Measurements from ENCODE around the gene GPC6. TPM values are rescaled to one million over a fixed set of nuclear protein-coding genes. Genes with fewer than 3 reads are reported as not detected.

GPC6 gene
- total RNA-seq, 1 donor from 2014 or later = 63.0 TPM

DNA sequence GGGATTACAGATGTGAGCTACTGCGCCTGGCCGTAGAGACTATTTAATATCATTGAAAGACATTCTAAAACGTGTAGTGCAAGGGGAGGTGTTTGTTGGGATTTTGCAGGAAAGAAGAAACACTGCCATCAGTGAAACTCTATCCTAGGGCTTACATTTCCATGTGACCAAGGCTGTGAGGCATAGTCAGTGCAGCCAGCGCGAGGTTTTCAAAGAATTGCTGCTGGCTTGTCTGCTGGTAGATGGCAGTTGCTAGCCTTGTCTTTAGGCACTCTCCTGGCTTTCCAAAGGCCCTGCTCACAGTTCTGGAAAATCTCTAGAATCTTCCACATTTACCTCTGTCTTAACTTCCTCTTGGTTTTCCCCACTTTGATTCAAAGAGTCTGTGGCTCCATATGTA lies 77.5 kb downstream of the GPC6 start:
- Histone ChIP-seq H3K4me2 (ENCODE audit: low read length) (no peak overlapping the region), H3K9ac (ENCODE audit: low read length) (no peak overlapping the region), H3K27me3 (ENCODE audit: insufficient read depth, low read length) (no peaks in the 10 kb centered on the region), H4K20me1 (ENCODE audit: insufficient read depth, low read length) (peaks cover 6% of the 10 kb centered on the region), H3K4me3 (ENCODE audit: insufficient read depth, low read depth, low read length) (no peak overlapping the region), H3K4me1 (ENCODE audit: insufficient read depth, low read length) (peaks cover 17% of the 10 kb centered on the region), H3K9me3 (ENCODE audit: insufficient read depth, low read depth, low read length) (no peaks in the 10 kb centered on the region), H3K36me3 (ENCODE audit: insufficient read depth, low read length) (no peaks in the 10 kb centered on the region), H2AFZ (ENCODE audit: low read depth, low read length) (no peak overlapping the region), H3K27ac (ENCODE audit: low read depth, low read length) (no peak overlapping the region), H3K79me2 (ENCODE audit: insufficient read depth, low read length) (peaks cover 5% of the 10 kb centered on the region)
- FAIRE-seq (no peak), DNase-seq (ENCODE audit: low read depth) (no peak)
- peaks cover 14% of the 10 kb centered on the region for H3K4me1 Mint-ChIP-seq (ENCODE audit: low read depth, unreplicated experiment)
- H3K4me3 Mint-ChIP-seq (ENCODE audit: unreplicated experiment) = no peak overlapping the region
- TF ChIP-seq, protein P1, sequence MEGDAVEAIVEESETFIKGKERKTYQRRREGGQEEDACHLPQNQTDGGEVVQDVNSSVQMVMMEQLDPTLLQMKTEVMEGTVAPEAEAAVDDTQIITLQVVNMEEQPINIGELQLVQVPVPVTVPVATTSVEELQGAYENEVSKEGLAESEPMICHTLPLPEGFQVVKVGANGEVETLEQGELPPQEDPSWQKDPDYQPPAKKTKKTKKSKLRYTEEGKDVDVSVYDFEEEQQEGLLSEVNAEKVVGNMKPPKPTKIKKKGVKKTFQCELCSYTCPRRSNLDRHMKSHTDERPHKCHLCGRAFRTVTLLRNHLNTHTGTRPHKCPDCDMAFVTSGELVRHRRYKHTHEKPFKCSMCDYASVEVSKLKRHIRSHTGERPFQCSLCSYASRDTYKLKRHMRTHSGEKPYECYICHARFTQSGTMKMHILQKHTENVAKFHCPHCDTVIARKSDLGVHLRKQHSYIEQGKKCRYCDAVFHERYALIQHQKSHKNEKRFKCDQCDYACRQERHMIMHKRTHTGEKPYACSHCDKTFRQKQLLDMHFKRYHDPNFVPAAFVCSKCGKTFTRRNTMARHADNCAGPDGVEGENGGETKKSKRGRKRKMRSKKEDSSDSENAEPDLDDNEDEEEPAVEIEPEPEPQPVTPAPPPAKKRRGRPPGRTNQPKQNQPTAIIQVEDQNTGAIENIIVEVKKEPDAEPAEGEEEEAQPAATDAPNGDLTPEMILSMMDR (IDR thresholded peaks at IDR 0.05; ENCODE audit: insufficient read depth, low read depth, low read length) = no peak
- no peak for TF ChIP-seq EZH2 (IDR thresholded peaks at IDR 0.05; ENCODE audit: insufficient read depth, low read length)
- no peaks in the 10 kb centered on the region for H3K27me3 Mint-ChIP-seq (ENCODE audit: low read depth, unreplicated experiment)
- H3K9me3 Mint-ChIP-seq (ENCODE audit: unreplicated experiment) = no peaks in the 10 kb centered on the region
- H3K36me3 Mint-ChIP-seq (ENCODE audit: low read depth, unreplicated experiment) = peaks cover 3% of the 10 kb centered on the region
- H3K27ac Mint-ChIP-seq (ENCODE audit: unreplicated experiment) = no peak overlapping the region

DNA sequence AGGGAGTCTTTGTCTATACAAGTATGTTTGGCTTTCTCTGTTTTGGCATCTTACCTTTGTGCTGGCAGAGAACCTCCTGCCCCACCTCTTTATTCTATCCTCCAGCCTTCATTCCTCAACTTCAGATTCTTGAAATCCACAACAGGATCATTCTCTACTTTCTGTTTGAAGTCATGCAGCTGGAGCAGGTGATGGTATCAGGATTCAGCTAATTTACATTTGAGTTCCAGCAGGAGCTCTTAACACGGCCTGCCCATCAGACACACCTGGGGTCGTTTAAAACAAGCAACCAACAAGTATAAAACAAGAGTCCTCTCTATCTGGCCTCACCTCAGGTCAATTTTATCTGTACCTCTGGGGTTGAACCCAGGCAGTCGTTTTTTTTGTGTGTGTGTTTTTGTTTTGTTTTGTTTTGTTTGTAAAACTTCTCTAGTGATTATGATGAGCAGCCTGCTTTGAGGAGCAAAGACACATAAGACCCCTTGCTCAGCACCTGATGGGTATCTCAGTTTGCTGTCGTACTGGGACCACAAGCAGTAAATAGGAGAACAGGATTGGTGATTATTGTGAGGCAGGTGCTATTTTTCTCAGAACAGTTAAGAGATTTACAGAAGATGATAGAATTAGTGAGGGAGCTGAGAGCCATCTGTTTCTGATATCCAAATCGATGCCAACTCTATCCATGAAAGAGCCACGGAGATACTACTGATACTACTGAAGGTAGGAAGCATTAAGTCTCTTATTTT lies 78.4 kb downstream of the GPC6 start:
- no peak for DNase-seq (ENCODE audit: low read depth)
- H3K9me3 Mint-ChIP-seq (ENCODE audit: unreplicated experiment) = no peaks in the 10 kb centered on the region
- TF ChIP-seq EZH2 (IDR thresholded peaks at IDR 0.05; ENCODE audit: insufficient read depth, low read length) = no peak
- TF ChIP-seq, protein P1 (IDR thresholded peaks at IDR 0.05; ENCODE audit: insufficient read depth, low read depth, low read length) = no peak
- no peaks in the 10 kb centered on the region for H3K36me3 ChIP-seq (ENCODE audit: insufficient read depth, low read length)
- H3K4me3 ChIP-seq (ENCODE audit: insufficient read depth, low read depth, low read length) = no peak overlapping the region
- H3K4me2 ChIP-seq (ENCODE audit: low read length) = no peak overlapping the region
- no peak overlapping the region for H3K27ac Mint-ChIP-seq (ENCODE audit: unreplicated experiment)
- H4K20me1 ChIP-seq (ENCODE audit: insufficient read depth, low read length) = peaks cover 3% of the 10 kb centered on the region
- H3K79me2 ChIP-seq (ENCODE audit: insufficient read depth, low read length) = peaks cover 2% of the 10 kb centered on the region
- peaks cover 17% of the 10 kb centered on the region for H3K4me1 ChIP-seq (ENCODE audit: insufficient read depth, low read length)
- FAIRE-seq = no peak
- no peak overlapping the region for H2AFZ ChIP-seq (ENCODE audit: low read depth, low read length)
- peaks cover 19% of the 10 kb centered on the region for H3K4me1 Mint-ChIP-seq (ENCODE audit: low read depth, unreplicated experiment)
- peak overlapping the region; percentile 9 for H3K27ac ChIP-seq (ENCODE audit: low read depth, low read length)
- H3K27me3 ChIP-seq (ENCODE audit: insufficient read depth, low read length) = no peaks in the 10 kb centered on the region
- peaks cover 3% of the 10 kb centered on the region for H3K36me3 Mint-ChIP-seq (ENCODE audit: low read depth, unreplicated experiment)
- no peak overlapping the region for H3K9ac ChIP-seq (ENCODE audit: low read length)
- H3K4me3 Mint-ChIP-seq (ENCODE audit: unreplicated experiment) = no peak overlapping the region
- H3K27me3 Mint-ChIP-seq (ENCODE audit: low read depth, unreplicated experiment) = no peaks in the 10 kb centered on the region
- H3K9me3 ChIP-seq (ENCODE audit: insufficient read depth, low read depth, low read length) = no peaks in the 10 kb centered on the region

DNA sequence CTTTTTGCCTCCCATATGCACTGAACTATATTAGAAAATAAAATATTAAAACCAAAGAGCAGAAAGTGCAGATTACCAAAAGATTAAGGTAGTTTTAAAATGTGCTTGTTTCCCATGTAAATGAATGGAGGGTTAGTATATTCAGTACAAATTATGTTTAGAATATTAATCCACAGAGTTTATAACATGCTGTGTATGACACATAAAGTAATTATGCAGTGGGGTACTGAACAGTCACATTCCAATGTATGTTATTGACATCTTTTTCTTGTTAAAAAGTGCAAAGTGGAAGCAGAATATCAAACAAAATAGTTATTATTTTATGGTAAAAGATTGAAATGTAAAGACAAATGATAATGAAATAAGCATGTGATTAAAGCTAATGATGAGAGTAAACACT lies 79.3 kb downstream of the GPC6 start:
- no peak overlapping the region for H3K4me3 Mint-ChIP-seq (ENCODE audit: unreplicated experiment)
- H3K9me3 Mint-ChIP-seq (ENCODE audit: unreplicated experiment) = no peaks in the 10 kb centered on the region
- peak; percentile 43 for FAIRE-seq
- DNase-seq (ENCODE audit: low read depth) = peak; percentile 35
- no peak overlapping the region for H2AFZ ChIP-seq (ENCODE audit: low read depth, low read length)
- peaks cover 3% of the 10 kb centered on the region for H4K20me1 ChIP-seq (ENCODE audit: insufficient read depth, low read length)
- H3K36me3 Mint-ChIP-seq (ENCODE audit: low read depth, unreplicated experiment) = peaks cover 3% of the 10 kb centered on the region
- TF ChIP-seq, protein P1 (IDR thresholded peaks at IDR 0.05; ENCODE audit: insufficient read depth, low read depth, low read length) = no peak
- no peak for TF ChIP-seq EZH2 (IDR thresholded peaks at IDR 0.05; ENCODE audit: insufficient read depth, low read length)
- no peaks in the 10 kb centered on the region for H3K27me3 Mint-ChIP-seq (ENCODE audit: low read depth, unreplicated experiment)
- no peak overlapping the region for H3K9ac ChIP-seq (ENCODE audit: low read length)
- H3K4me3 ChIP-seq (ENCODE audit: insufficient read depth, low read depth, low read length) = no peak overlapping the region
- H3K4me1 Mint-ChIP-seq (ENCODE audit: low read depth, unreplicated experiment) = peaks cover 21% of the 10 kb centered on the region
- H3K27ac ChIP-seq (ENCODE audit: low read depth, low read length) = no peak overlapping the region
- no peaks in the 10 kb centered on the region for H3K27me3 ChIP-seq (ENCODE audit: insufficient read depth, low read length)
- H3K4me2 ChIP-seq (ENCODE audit: low read length) = peak overlapping the region; percentile 21
- no peaks in the 10 kb centered on the region for H3K36me3 ChIP-seq (ENCODE audit: insufficient read depth, low read length)
- peak overlapping the region; percentile 67 for H3K27ac Mint-ChIP-seq (ENCODE audit: unreplicated experiment)
- H3K79me2 ChIP-seq (ENCODE audit: insufficient read depth, low read length) = peaks cover 2% of the 10 kb centered on the region
- no peaks in the 10 kb centered on the region for H3K9me3 ChIP-seq (ENCODE audit: insufficient read depth, low read depth, low read length)
- peaks cover 17% of the 10 kb centered on the region for H3K4me1 ChIP-seq (ENCODE audit: insufficient read depth, low read length)

Data from astrocyte (in vitro differentiated cells and primary cell).